HG03159 (cell line): ENCODE results near the gene DLG4.

Experiments
- ATAC-seq: cut with Tn5 transposase; IDR thresholded peaks from one replicate; pipeline ENCODE4 v1.9.1; 2021; ENCODE audit warnings: mild to moderate bottlenecking, moderate library complexity; ENCODE audit not compliant: unreplicated experiment

Gene DLG4

DNA sequence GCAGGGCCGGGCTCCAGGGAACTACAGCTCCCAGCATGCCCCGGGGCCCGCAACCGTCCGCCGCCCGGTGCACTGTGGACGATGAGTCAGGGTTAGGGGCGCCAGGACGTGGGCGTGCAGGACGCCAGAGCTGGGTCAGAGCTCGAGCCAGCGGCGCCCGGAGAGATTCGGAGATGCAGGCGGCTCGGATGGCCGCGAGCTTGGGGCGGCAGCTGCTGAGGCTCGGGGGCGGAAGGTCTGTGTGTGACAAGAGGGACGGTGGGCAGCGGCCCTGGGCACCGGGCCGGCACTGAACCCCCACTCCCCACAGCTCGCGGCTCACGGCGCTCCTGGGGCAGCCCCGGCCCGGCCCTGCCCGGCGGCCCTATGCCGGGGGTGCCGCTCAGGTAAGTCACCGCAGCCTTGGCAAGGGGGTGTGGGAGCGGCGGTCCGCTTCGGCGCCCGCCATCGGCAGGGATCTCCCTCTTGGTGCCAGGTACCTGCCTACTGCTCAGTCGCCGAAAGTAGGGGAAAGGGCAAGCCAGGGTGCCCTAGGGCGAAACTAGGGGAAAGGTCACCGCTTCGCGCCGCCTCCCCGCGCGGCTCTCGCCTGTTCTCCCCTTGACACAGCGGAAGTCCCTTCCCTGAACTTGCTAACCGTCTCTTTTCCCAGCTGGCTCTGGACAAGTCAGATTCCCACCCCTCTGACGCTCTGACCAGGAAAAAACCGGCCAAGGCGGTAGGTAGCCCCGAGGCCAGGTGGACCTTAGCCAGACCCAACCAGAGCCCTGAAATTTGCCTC, at the start of gene DLG4, which contains the start of gene ACADVL:
Gene DLG4 (minus strand): TSS at position 25 of the 781 bp plus-strand sequence.
Gene ACADVL (plus strand): TSS at position 127 of the 781 bp plus-strand sequence. CDS start 47 bp downstream, at position 174.
- ATAC-seq: peak; percentile 46

DNA sequence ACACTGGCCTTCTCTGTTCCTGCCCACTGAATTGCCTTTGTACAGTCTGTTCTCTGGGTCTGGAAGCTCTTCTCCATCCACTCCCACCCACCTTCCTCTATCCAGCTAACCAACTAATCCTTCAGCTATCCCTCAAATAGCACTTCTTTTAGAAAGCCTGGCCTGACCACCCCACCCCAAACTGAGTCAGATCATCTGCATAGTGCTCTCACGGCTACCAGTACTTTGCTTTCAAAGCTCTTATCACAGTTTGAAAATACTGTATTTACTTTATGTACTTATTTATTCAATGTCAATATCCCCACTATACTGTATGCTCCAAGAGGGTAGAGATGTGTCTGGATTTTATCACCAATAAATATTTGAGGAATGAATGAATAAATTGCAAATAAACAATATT, 47.1 kb upstream of the DLG4 start:
- no peak for ATAC-seq

DNA sequence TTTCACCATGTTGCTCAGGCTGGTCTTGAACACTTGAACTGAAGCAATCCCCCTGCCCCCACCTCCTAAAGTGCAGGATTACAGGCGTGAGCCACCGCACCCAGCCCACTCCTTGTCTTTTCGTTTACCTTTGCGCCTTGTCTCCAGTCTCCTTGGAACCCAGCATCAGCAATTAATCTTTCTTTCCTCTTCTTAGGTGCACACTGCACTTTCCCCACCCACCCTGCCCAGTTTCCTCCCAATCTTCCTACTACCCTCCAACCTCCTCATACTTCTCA, 44.1 kb upstream of the DLG4 start:
- ATAC-seq: no peak

DNA sequence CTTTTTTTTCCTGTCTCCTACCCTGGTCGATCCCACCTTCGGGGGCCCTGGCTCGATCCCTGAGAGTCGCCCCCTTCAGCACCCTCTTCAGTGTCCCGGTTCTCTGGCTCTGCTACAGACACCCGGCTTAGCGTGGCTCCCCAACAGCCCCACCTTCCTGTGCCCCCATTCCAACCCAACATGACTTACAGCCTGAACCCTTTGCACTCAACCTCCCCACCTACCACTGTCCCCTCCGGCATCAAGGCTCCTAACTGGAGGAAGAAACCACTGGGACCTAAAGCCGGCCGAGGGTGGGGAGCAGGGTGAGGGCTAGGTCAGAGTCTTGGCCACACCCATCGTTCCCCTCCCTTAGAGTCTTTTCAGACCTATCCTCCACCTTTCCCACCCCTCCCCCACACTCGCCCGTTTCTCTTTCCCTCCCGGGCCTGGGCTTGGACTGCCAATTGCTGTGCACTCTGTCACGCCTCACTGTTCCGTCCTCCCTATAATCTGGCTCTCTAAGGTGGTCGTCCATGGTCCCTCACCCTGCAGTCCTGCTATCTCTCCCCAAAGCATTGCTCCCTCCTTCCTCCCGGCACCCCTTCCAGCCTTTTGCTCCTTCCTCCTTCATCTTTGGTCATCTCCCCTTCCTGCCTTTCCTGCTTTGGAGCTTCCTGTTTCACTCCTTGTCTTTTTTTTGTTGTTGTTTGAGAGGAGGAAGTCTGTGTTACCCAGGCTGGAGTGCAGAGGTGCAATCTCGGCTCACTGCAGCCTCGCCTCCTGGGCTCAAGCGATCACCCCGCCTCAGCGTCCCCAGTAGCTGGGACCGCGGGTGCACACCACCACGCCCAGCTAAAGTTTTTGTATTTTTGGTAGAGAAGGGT, 43.5 kb upstream of the DLG4 start:
- ATAC-seq: no peak

DNA sequence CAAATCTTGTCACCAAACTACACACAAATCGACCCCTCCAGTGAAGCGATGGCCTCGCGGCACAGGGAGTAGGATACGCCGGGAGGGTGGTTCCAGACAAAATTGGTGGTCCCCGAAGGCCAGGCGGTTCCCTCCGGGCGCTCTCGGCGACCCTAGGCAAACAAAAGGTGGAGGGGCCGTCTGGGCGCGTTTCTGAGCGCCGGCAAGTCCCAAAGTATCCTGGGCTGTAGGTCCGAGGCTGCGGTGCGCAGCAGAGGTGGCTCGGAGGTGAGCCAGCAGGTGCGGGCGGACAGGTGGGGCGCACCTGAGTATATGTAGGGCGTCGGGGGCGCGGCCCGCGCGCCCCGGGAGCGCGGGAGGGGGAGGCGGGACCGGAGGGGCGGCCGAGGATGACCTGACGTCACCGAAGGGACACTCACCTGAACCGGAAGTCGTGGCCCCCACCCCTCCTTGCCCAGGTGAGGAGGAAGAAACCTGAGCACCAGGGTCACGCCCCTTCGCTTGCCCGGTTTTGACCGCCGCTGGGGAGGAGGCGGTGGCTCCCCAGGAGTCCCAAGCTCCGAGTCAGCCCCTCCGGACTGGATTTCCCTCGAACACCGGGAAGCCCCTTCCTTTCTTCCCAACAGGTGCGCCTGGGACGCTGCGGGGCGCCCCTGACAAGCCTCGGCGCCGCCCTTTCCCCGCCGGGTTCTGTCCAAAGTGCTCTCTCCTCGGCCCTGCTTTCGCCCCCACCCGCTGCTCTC, 42.7 kb upstream of the DLG4 start, which contains the start of gene CLDN7:
Gene CLDN7 (minus strand): TSS at position 287 of the 743 bp plus-strand sequence. CDS start 435 bp downstream, outside the sequence.
- ATAC-seq: no peak

DNA sequence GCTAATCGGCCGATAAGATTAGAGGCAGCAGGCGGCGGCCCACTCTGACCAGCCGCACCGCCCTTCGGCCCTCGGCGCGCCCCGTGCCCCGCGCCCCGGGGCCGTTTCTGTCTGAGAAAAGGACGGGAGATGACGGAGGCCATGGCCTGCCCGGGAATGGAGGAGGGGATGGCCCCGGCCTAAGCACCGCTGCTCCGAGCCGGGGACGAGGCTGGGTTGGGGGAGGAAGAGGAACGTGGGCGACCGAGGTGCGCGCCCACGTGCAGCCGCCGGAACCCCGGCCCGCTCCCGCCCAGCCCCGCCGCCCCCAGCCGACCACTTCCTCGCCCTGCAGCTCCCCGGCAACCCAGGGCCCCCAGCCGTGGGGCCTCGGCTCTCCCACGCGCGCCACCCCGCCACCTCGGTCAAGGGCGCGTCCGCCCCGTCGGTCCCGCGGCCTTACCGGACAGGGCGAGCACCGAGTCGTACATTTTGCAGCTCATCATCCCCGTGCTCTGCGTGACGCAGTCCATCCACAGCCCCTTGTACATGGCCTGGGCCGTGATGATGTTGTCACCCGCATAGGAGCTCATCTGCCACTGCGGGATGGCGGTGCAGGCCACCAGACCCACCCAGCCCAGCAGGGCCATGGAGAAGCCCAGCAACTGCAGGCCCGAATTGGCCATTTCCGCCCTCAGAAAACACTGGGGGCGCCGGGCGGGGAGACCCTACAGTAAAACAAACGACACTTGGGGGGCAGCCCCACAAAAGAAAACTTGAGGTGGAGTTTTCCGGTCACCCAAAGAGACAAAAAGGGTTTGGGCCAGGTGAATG, 41.9 kb upstream of the DLG4 start:
- no peak for ATAC-seq

DNA sequence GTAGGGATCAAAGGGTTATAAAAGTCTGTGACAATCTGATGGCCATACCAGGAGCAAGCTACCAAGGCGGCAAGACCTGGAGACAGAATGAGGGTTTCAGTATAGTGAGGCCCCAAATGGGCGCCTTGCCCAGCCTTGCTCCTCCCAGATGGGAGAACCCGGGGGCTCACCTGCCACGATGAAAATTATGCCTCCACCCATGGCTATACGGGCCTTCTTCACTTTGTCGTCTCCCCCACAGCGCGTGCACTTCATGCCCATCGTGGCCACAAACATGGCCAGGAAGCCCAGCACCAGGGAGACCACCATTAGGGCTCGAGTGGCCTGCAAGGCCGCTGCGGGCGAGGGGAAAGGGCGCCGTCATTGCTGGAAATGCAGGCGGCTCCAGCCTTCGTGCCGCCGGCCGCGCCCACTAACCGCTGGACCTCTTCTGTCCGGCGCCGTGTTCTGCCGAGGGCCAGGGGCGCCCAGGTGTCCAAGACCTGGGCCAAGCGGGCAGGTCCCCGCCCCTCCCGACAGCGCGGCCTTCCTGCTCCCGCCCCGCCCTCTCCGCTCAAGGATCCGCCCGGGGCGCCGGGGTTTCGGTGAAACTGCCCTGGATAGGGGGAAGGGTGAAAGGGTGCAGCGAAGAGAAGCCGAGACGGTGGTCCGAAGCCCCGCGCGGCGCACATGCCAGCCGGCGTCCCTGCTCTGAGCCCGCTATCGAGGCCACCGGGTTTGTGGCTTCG, 41.2 kb upstream of the DLG4 start:
- no peak for ATAC-seq

DNA sequence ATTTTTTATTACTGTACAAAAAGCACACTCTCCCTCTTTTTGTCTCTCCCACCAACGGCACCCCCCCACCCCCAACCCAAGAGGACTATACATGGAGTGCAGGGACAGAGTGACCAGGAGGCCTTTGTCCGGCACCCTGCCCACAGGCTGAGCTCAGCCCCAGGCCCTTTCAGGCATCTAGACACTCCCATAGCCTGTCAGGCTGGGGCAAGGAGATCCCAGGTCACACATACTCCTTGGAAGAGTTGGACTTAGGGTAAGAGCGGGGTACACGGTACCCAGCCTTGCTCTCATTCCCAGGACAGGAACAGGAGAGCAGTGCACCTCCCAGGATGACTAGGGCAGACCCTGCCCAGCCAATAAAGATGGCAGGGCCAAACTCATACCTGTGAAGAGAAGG, 40.5 kb upstream of the DLG4 start:
- ATAC-seq: no peak

DNA sequence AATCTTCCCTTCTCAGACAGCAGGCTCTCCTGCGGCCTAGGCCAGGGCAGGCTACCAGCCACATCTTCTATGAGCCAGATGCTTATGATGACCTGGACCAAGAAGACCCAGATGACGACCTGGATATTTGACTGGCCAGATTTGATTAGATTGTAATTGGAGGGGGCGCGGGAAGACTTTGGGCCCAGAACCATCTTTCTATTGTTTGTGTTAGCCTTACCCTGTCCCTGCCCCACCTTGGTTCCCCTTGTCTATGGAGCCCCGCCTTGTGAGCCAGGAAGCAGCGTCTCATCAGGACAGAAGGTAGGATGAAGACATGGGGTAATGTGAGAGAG, 39.9 kb upstream of the DLG4 start:
- ATAC-seq: no peak

DNA sequence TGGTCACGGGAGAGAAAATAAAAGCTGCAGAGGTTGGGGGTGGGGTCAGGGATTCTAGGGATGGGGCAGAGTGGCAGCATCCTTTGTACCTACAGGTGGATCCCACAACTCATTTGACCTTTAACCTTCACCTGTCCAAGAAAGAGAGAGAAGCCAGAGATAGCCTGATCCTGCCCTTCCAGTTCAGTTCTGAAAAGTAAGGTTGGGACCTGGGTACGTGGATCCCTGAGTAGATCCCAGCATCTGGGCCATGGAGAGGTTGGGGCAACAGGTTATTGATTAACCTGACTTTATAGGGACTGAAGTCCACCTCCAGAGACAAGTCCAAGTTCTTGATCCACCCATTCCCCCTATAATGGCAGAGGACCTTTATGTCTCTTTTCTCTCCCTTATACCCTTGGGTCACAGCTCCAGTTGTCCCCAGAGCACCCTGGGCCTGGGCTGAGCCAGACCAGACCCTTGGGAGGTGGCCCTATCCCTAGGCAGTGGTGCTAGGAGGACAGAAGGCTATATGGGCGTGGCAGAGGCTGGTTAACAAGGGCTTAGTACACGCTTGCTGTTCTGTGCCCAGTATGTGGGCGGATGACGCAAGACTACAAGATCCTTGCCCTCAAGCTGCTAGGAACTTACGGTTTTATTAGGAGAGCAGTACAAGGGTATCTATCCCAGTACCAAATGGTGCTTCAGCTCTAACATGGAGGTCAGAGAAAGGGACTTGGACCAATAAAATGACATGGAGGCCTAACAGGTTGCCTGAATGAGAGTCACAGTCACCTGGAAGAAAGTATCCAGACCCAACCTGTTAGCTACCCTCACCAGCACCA, 39.3 kb upstream of the DLG4 start:
- ATAC-seq: no peak

DNA sequence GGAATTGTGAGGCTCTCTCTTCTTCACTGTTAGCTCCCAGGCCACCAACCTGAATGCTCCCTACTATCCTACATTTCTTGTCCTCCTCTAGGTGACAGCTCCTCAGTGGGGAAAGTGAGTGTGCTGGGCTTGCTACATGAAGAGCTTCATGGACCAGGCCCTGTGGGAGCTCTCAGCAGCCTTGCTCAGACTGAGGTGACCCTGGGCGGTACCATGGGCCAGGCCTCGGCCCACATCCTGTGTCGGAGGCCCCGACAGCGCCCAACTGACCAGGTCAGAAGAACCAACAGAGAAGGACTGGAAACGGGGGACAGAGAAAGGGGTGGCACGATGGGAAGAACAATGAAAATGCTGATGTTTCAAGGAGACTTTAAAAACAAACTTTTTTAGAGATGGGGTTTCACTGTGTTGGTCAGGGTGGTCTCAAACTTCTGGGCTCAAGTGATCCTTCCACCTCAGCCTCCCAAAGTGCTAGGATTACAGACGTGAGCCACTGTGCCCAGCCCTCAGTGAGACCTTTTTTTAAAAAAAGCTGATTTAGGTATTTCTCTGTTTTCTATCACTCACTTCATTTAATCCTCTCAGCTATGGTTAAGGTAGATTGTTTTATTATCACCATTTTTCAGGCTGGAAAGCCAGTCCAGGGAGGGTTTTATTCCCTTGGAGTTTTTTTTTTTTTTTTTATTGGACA, 37.3 kb upstream of the DLG4 start:
- no peak for ATAC-seq

DNA sequence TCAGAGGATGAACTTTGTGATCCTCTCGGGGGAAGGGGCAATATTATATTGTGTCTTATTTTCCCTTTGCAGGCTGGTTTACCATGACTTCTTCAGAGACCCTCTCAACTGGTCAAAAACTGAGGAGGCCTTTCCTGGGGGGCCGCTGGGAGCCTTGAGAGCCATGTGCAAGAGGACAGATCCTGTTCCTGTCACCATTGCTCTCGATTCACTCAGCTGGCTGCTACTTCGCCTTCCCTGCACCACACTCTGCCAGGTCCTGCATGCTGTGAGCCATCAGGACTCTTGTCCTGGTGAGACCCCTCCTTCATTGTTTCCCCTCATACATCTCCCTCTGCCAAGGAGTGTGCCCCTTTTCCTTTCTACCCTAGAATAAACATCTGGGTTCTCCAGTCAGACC, 34.9 kb upstream of the DLG4 start:
- ATAC-seq: no peak

DNA sequence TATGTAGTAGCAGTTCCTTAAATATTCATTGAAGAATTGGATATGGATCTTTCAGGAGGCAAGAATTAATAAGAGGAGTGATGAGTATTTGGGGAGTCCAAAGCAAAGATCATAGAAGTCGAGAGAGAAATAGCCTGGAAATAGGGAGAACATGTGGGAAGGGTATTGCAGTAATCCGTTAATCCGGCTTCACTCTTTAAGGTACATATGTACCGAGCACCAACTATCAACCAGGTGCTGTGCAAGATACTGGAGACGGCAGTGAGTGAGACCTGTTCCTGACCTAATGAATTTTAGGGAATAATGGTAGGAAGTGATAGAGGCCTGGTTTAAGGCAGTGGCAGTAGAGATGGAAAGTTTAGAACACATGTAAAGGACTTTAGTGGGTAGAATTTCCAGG, 33.4 kb upstream of the DLG4 start:
- no peak for ATAC-seq

DNA sequence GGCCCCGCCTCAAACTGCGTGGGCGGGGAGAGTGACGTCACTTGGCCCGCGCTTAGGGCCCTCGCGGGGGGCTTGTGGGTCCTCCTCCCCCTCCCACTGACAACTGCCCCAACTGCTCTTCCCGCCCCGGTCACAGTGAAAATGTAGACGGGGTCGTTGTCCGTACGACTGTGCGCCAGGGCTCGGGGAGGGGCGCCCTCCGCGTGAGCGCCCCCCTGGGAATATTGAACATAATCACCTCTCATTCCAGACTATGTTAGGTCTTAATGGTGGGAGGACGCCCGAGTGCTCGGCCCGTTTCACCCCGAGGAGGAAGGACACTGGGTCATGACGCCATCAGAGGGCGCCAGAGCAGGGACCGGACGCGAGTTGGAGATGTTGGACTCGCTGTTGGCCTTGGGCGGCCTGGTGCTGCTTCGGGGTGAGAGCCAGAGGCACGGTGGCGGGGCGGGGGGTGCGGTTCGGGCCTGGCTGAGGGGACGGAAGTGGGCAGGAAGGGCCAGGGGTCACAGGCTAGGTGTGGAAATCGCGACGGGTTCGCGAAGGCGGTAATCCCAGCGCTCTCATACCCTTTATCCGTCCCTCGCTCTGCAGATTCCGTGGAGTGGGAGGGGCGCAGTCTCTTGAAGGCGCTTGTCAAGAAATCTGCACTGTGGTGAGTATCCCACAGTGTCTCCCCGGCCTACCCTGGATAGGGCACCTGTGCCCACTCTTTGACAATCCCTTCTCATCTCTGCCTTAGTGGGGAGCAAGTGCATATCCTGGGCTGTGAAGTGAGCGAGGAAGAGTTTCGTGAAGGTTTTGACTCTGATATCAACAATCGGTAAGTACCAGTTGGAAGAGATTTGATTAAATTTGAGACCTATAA, 32.8 kb upstream of the DLG4 start, which contains the start of gene ELP5:
Gene ELP5 (plus strand): TSS at position 40 of the 868 bp plus-strand sequence. CDS start 336 bp downstream, at position 376.
- ATAC-seq: peak; percentile 59

DNA sequence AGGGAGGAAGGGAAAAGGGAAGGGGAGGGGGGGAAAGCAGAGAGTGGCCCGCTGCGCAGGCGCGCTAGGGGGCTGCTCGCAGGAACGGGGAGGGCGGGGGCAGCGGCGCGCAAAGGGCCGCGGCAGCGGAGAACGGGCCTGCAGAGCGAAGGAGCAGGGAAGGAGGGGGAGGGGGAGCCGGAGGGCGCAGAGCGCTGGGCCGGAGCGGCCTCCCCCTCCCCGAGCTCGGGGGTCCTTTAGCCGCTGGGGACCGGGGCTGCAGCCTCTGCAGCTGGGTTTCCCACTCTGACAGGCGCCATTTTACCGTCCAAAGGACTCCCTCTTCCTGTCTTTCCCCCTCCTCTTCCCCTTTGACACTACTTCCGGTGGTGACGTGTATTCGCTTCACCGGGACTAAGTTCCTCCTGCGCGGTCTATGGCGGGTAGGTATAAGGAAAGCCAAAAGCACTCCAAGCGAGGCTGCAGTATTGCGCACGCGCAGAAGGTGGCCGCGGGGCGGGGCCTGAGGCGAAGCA, 32.1 kb upstream of the DLG4 start, which contains the start of gene CTDNEP1:
Gene CTDNEP1 (minus strand): TSS at position 74 of the 515 bp plus-strand sequence. CDS start 438 bp downstream, outside the sequence.
- ATAC-seq: peak; percentile 85

DNA sequence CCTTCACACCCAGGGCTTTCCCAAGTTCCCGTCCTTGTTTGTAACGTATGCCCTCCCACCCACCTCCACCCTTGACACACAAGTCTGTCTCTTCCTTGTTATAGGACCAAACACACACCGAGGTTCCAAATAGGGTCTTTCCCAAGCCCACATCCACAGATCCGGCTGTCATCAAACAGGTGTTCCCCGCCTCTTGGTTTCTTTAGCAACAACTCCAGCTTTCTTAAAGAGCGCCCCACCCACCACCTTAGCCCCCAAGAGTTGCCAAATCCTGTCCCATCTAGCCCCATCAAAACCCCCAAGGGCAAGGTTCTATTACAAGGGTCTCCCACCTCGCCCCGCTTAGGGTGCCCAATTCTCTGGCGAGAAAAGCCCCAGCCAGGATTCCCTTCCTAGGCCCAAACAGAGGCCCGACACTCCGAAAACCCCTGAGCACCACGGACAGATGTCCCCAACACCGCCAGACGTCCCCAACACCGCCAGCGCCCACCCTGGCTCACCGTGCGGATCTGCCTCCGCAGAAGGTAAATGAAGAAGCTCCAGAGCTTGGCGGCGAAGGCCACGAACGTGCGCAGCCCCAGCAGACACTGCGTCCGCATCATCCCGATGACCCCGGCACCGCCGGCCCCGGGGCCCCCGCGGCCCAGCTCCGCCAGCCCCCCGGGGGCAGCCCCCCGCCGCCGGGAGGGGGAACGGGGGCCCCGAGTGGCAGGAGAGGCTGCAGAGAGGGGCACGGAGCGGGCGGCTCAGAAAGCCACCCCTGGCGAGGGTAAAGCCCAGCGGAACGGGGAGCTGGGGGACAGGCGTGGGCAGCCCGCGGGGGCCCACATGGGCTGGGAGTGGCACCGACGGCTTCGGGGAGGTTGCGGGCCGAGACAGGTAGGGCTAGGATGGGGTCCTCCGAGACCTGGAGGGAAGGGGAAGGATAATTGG, 31.3 kb upstream of the DLG4 start:
- ATAC-seq: no peak
